ENCODE measurements around the gene TMLHE.

- TF ChIP-seq CTCF (IDR thresholded peaks at IDR 0.05; ENCODE audit: insufficient read depth, low read depth, low read length), result no peak
- TF ChIP-seq EZH2 (IDR thresholded peaks at IDR 0.05; ENCODE audit: insufficient read depth, low read length), result no peak
Observed at GRCh38 chrX:155592331-155592730, 20.4 kb downstream of the TMLHE start.

Measured in astrocyte (in vitro differentiated cells and primary cell).